ENCODE data around the gene WDR1.
A peak's percentile ranks its signal among the peaks of the same experiment; 100 is the strongest.

GRCh38 chr4:10115271-10115796 is 1.3 kb downstream of the WDR1 start:
- TF ChIP-seq CTCF (IDR thresholded peaks at IDR 0.05) (no peak), POLR2AphosphoS5 (IDR thresholded peaks at IDR 0.05) (peak; percentile 25), EP300 (IDR thresholded peaks at IDR 0.05) (no peak), POLR2A (IDR thresholded peaks at IDR 0.05) (no peak)

Data from gastroesophageal sphincter (tissue), 3 donors.